ENCODE results near the gene CDSN. TPM values are rescaled to one million over a fixed set of nuclear protein-coding genes. Genes with fewer than 3 reads are reported as not detected.

The CDSN gene
- total RNA-seq, 4 donors from 2014 or later: 0.34 TPM; not detected in 3

DNA sequence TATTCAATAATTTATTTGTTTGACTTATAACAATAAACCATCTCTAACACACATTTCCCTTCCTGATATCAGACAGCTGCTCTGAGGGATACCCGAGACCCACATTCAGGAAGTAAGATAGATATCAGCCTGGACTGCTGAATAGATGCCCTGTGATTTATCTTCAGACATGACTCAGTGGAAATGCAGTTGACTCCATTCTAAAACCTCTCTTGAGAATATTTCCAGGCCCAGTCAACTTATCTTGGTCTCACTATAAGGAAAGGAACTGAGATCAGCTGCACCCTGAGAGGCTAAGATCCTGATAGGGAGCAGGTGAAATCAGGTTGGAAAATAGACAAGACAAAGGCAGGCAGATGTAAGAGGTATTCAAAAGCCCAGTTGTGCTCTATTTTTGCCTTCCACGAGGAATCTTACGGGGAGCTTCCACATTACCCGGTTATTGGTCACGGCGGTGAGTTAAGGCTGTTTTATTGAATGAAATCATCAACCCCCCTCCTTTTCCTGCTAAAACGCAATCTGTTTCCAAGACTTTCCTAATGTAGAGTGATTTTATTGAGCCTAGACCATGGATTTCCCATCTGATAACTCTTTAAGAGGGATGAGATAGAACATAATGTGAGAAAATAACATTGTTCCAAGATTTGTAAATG is 33.3 kb downstream of the CDSN start:
- no peak for DNase-seq
- no peaks in the 10 kb centered on the region for H3K27me3 ChIP-seq
- H3K9me3 ChIP-seq: no peaks in the 10 kb centered on the region
- TF ChIP-seq, protein P1, sequence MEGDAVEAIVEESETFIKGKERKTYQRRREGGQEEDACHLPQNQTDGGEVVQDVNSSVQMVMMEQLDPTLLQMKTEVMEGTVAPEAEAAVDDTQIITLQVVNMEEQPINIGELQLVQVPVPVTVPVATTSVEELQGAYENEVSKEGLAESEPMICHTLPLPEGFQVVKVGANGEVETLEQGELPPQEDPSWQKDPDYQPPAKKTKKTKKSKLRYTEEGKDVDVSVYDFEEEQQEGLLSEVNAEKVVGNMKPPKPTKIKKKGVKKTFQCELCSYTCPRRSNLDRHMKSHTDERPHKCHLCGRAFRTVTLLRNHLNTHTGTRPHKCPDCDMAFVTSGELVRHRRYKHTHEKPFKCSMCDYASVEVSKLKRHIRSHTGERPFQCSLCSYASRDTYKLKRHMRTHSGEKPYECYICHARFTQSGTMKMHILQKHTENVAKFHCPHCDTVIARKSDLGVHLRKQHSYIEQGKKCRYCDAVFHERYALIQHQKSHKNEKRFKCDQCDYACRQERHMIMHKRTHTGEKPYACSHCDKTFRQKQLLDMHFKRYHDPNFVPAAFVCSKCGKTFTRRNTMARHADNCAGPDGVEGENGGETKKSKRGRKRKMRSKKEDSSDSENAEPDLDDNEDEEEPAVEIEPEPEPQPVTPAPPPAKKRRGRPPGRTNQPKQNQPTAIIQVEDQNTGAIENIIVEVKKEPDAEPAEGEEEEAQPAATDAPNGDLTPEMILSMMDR (IDR thresholded peaks at IDR 0.05): no peak
- no peak for TF ChIP-seq POLR2A (IDR thresholded peaks at IDR 0.05)
- H3K4me3 ChIP-seq (replicated peaks in 1 of 3): no peak overlapping the region
- WGBS, 2 donors: 53 to 68% methylated on average over 7 of the region's 7 CpGs
- peaks cover 0 to 4% of the 10 kb centered on the region in 2 donors for H3K4me1 ChIP-seq
- intact Hi-C loops (cut with DNase I): loop anchor here (10.0 kb wide), 2 partner anchors 252 to 342 kb away; partner anchors contain the start of genes FLOT1 and IER3
- no peak overlapping the region for H3K27ac ChIP-seq
- H3K36me3 ChIP-seq: no peaks in the 10 kb centered on the region

DNA sequence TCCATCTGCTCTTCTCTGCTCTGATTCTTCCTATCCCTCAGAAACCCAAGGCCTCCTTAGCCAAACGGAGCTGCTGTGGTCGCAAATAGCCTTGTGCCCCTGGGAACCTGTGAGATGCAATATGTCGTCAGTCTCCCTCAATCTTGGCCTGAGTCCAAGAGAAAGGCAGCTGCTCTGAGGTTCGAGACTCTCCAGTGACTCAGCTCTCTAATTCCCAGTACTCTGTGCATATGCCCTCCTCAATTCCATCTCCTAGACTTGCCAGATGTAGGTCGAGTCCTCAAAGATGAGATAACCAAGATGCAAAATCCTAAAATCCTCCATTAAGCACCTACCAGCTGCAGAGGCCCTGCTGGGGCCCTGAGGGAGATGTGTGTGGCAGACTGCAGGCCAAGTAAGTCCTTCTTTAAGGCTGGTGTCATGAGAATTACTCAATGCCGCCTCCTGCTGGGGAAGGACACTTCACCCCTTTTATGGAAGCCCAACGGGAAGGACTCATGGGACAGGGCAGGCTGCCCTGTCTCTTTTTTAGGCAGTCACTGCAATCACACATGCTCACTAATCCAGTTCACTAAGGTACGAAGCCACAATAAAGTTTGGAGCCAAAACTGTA is 36.4 kb downstream of the CDSN start:
- DNase-seq: no peak
- TF ChIP-seq, protein P1 (IDR thresholded peaks at IDR 0.05): peak in 2 of 6 experiments; percentile 13 to 16
- no peak for TF ChIP-seq POLR2A (IDR thresholded peaks at IDR 0.05)
- Histone ChIP-seq H3K27ac (no peak overlapping the region), H3K36me3 (no peaks in the 10 kb centered on the region), H3K9me3 (no peaks in the 10 kb centered on the region), H3K27me3 (no peaks in the 10 kb centered on the region), H3K4me3 (replicated peaks in 1 of 3) (no peak overlapping the region), H3K4me1 (peaks cover 4% of the 10 kb centered on the region in 2 donors)
- intact Hi-C loops (cut with DNase I): loop anchor here (5.0 to 10.0 kb wide), 3 partner anchors 167 to 339 kb away; partner anchors contain the start of genes FLOT1 and IER3
- 68 to 71% methylated on average over 8 of the region's 8 CpGs for WGBS, 2 donors

DNA sequence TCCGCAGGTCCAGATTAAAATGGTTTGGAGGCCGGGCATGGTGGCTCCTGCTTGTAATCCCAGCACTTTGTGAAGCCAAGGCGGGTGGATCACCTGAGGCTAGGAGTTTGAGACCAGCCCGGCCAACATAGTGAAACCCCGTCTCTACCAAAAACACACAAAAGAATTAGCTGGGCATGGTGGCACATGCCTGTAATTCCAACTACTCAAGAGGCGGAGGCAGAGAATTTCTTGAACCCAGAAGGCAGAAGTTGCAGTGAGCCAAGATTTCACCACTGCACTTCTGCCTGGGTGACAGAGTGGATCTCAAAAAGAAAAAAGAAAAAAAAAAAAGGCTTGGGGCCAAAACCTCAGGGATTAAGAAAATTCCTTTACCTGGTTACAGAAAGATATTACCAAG is 38.4 kb downstream of the CDSN start:
- H3K4me1 ChIP-seq: peaks cover 0 to 4% of the 10 kb centered on the region in 2 donors
- H3K4me3 ChIP-seq (replicated peaks in 1 of 3): no peak overlapping the region
- DNase-seq: peak in 1 of 2 donors; percentile 56
- no peaks in the 10 kb centered on the region for H3K9me3 ChIP-seq
- no peaks in the 10 kb centered on the region for H3K27me3 ChIP-seq
- no peaks in the 10 kb centered on the region for H3K36me3 ChIP-seq
- peak overlapping the region in 2 of 3 donors; percentile 29 to 62 for H3K27ac ChIP-seq
- TF ChIP-seq, protein P1 (IDR thresholded peaks at IDR 0.05): no peak
- 69 to 70% methylated on average over 6 of the region's 6 CpGs for WGBS, 2 donors
- intact Hi-C loops (cut with DNase I): loop anchor here (5.0 to 10.0 kb wide), 3 partner anchors 165 to 337 kb away; partner anchors contain the start of genes FLOT1 and IER3

- H3K27ac ChIP-seq: no peak overlapping the region
- no peaks in the 10 kb centered on the region for H3K9me3 ChIP-seq
- TF ChIP-seq, protein P1 (IDR thresholded peaks at IDR 0.05): peak; percentile 52 to 86 (median 80)
- no peak for TF ChIP-seq POLR2A (IDR thresholded peaks at IDR 0.05)
- peaks cover 0 to 4% of the 10 kb centered on the region in 2 donors for H3K4me1 ChIP-seq
- intact Hi-C loops (cut with DNase I): loop anchor here (5.0 to 10.0 kb wide), 3 partner anchors 162 to 335 kb away; partner anchors contain the start of genes FLOT1 and IER3
- peak; percentile 67 to 77 for DNase-seq
- H3K4me3 ChIP-seq (replicated peaks in 1 of 3): no peak overlapping the region
- H3K27me3 ChIP-seq: no peaks in the 10 kb centered on the region
- no peaks in the 10 kb centered on the region for H3K36me3 ChIP-seq
- WGBS, 2 donors: 25 to 27% methylated on average over 22 of the region's 22 CpGs
Measured at GRCh38 chr6:31079656-31080261, 40.5 kb downstream of the CDSN start.

Data from thyroid gland (tissue), 4 donors.